NCI-H2196 (cell line): Measurements from ENCODE around the gene F2RL1.
A peak's percentile ranks its signal among the peaks of the same experiment; 100 is the strongest.
"Not testable (repeated sequence)": the region's sequence is repeated elsewhere in the genome, so short reads cannot be mapped to it uniquely, and the experiment has no call there.

Experiments
- DNase-seq: peaks from one replicate; lab custom pipeline; 2025; ENCODE audit not compliant: unreplicated experiment; lab: John Stamatoyannopoulos, UW

The F2RL1 gene

DNA sequence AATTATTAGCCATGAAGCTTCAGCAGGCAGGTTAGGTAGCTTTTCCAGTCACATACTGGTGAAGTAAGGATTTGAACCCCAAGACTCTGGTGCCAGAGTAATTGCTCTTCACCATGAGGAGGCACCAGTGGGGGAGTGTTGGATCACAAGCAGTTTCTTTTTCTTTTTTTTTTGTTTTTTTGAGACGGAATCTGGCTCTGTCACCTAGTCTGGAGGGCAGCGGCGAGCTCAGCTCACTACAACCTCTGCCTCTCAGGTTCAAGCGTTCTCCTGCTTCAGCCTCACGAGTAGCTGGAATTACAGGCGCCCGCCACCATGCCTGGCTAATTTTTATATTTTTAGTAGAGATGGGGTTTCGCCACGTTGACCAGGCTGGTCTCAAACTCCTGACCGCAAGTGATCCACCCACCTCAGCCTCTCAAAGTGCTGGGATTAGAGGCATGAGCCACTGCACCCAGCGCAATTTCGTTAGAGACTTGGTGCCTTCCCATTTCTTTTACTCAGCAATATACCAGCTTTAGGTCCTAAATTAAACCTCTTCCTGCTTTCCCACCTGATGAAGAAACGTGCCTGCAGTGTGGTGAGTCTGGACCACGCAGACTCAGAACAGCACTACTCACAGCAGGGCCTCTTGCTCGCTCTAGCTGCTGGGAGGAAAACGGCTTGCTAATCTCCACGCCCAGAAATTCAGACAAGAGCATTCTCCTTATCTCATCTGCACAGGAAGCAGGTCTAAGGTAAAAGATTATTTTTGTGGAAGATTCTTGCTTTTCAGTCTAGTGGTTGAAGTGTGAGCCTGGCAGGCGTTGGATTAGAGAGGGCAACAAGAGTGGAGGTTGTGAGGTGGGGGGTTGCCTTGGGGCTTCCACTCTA lies 30.8 kb downstream of the F2RL1 start, which contains the start of gene S100Z:
Gene S100Z (plus strand): TSS at position 596 of the 873 bp plus-strand sequence. CDS start 25,346 bp downstream, outside the sequence.
- DNase-seq = no peak

DNA sequence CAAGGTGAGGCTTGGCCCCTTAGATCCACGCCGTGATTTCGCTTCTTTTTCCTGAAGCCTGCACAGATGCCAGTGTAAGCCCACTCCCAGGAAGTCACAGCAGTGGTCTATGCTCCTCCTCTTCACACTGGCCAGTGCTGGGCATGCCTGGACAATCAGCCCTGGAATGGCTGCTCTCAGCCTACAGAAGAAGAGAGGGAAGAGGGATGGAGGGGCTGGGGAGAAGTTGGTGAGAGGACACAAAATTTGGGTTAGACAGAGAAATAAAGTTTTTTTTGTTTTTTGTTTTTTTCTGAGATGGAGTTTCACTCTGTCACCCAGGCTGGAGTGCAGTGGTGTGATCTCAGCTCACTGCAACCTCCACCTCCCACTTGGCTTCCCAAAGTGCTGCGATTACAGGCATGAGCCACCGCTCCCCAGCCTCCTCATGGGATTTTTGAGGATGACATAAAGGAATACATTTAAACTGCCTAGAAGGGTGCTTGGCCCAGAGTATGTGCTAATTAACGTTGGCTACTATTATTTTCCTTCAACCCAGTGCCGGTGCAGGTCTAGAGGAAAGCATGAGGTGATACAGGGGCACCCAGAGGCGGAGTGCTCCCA lies 31.8 kb downstream of the F2RL1 start:
- no peak for DNase-seq

GRCh38 chr5:76851728-76852369 lies 33.0 kb downstream of the F2RL1 start:
- DNase-seq = no peak

DNA sequence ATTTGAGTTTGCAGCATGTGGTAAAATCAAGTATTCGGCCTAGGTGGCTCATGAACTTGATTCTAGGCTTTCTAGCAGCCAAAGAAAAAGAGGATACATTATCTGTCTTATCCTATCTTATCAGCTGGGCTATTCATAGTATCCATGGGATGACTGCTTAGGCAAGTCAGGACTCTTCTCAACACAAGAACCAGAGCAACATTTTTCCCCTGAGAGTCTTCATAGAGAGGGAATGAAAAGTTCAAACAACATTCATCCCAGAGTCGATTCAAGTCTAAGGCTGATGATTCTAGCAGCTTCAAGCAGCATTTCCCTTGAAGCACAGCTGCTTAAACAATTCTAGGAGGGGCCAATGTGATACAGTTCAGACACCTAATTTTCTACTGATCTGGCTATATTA lies 33.9 kb downstream of the F2RL1 start:
- no peak for DNase-seq

DNA sequence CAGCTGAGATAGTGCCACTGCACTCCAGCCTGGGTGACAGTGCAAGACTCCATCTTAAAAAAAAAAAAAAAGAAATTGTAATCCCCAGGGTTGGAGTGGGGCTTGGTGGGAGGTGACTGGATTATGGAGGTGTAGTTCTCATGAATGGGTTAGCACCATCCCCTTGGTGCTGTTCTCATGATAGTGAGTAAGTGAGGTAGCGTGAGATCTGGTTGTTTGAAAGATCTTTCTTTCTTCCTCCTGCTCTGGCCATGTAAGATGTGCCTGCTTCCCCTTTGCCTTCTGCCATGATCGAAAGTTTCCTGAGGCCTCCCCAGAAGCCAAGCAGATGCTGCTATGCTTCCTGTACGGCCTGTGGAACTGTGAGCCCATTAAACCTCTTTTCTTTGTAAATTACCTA lies 34.9 kb downstream of the F2RL1 start:
- not testable (repeated sequence) for DNase-seq

GRCh38 chr5:76854644-76855043 lies 35.8 kb downstream of the F2RL1 start:
- no peak for DNase-seq

DNA sequence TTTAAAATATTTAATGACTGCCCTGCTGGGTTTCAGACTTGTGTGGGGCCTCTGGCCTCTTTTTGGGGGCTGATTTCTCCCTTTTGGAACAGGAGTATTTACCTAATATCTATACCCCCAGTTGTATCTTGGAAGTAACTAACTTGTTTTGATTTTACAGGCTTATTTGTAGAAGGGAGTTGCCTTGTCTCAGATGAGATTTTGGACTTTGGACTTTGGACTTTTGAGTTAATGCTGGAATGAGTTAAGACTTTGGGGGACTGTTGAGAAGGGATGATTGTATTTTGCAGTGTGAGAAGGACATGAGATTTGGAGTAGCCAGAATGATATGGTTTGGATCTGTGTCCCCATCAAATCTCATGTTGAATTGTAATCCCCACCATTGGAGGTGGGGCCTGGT lies 36.7 kb downstream of the F2RL1 start:
- DNase-seq = not testable (repeated sequence)

DNA sequence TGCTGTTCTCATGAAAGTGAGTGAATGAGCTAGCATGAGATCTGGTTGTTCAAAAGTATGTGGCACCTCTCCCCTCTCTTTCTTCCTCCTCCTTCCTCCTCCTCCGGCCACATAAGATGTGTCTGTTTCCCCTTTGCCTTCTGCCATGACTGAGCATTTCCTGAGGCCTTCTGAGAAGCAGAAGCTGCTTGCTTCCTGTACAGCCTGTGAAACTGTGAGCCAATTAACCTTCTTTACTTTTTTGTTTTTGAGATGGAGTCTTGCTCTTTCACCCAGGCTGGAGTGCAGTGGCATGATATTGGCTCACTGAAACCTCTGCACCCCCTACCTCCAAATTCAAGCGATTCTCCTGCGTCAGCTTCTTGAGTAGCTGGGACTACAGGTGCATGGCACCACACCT lies 37.1 kb downstream of the F2RL1 start:
- DNase-seq = no peak

DNA sequence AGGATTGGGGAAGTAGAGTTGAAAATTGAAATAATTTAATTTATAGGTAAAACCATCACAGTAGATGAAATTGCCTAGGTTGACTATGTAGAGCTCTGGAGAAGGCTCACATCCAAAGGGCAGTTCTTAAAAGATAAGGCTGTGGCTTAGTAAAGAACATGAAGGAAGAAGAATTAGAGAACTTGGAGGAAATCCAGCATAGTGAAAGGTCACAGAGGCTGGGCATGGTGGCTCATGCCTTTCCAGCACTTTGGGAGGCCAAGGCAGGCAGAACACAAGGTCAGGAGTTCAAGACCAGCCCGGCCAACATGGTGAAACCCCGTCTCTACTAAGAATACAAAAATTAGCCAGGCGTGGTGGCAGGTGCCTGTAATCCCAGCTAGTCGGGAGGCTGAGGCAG lies 38.0 kb downstream of the F2RL1 start:
- not testable (repeated sequence) for DNase-seq

DNA sequence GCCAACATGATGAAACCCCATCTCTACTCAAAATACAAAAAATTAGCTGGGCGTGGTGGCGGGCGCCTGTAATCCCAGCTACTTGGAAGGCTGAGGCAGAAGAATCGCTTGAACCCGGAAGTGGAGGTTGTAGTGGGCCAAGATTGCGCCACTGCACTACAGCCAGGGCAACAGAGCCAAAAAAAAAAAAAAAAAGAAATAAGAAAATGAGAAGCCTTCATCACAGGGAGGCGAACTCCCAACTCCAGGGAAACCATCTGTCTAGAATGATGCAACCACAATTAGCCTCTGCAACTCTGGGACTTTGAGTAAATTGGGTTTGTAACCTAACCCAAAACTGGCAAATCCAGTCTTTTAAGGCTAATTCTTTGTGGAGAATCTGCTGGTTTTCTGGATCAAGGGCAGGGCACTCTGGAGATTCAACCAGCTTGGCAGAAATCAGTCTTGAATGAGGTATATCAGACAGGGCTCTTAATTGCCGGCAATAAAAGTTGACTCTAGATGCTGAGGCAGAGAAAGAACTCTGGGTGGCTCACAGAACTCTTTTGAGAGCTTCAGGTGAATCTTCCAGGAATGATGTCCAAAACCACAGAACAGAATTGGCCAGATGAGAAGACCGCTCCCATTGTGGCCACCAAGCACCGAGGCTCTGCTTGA lies 40.9 kb downstream of the F2RL1 start:
- DNase-seq = no peak

GRCh38 chr5:76861612-76862011 lies 42.8 kb downstream of the F2RL1 start:
- no peak for DNase-seq

DNA sequence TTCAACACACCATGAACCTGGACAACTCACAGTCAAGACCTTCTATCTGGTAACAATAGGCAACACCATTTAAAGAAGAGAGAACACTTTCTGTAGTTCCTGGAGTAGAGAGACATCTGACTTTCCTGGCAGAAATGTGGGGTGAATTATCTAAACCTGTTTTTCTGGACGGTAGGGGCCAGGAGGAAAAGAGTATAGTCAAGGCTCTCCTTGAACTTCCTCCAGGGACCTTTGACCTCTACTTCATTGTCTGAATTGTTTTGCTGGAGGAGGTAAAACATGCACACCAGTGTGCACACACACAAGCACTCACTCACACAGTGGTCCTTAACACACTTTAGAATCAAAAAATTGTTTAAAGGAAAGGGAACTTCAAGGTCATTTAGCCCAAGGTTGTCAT lies 44.2 kb downstream of the F2RL1 start:
- no peak for DNase-seq

GRCh38 chr5:76866503-76866902 lies 47.7 kb downstream of the F2RL1 start:
- DNase-seq = no peak

- no peak for DNase-seq
These were observed 48.2 kb downstream of the F2RL1 start for GRCh38 chr5:76867038-76867437.

DNA sequence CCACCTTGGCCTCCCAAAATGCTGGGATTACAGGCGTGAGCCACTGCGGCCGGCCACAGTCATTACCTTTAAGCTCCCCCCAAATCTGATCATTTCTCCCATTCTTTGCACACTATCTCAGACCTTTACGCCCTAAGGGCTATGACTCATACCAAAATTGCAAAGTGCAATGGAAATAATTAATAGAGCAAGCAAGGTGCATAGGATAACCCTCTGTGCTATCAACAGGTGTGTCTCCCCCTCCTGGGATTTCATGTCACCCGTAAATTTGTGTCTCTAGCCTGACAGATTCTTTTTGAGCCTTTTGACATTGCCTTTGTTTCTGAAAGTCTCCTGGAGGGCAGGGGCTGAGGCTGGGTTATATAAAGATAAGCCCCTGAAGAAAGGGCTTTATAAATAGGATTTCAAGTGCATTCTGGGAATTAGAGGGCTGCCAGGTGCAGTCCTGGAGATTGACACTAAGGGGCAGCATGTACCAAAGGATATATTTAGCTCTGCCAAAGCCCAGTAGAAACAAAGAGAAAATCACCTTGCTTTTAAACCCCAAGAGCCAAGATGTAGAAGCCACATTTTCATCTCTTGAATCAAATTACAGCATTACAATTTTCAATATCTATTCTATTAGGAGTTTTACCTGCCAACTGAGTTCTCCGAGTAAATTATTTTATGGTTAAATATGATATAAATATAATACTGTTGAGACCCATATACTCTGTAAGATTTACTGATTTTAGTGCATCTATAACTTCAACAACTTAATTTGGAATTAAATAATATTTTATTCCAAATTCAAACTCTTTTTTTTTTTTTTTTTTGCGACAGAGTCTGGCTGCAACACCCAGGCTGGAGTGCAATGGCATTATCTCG lies 49.2 kb downstream of the F2RL1 start:
- DNase-seq = peak; percentile 31

GRCh38 chr5:76870046-76870445 lies 51.2 kb downstream of the F2RL1 start:
- DNase-seq = no peak

DNA sequence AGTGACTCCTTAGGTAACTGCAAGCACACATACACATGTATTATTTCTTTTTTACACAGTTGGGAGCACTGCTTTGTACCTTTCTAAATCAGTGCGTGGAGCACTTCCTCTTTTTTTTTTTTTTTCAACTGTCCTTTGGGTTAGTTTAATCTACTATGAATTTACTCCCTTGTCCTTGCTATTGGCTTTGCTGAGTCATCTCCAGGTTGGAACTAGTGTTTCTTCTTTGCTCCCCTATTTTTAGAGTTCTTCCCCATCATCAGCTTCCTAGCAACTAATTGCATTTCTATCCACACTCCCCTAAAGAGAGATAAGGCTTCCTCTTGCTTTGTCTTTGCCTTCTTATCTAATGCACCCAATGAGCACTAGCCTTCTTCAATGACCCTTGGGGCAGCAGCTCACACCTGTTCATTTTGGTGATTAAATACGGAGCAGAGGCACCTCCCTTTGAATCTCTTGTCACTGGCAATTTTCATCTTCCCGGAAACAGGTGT lies 55.3 kb downstream of the F2RL1 start:
- no peak for DNase-seq
